ENCODE results near the gene REP15.
"Not testable (repeated sequence)": the region's sequence is repeated elsewhere in the genome, so short reads cannot be mapped to it uniquely, and the experiment has no call there.

The REP15 gene

GRCh38 chr12:27730097-27730588, 33.9 kb downstream of the REP15 start:
- Histone ChIP-seq H3K36me3 (ENCODE audit: insufficient read depth, low read length) (peaks cover 60% of the 10 kb centered on the region), H3K27ac (ENCODE audit: low read depth, low read length) (no peak overlapping the region), H3K9ac (ENCODE audit: low read depth, low read length) (no peak overlapping the region), H3K27me3 (ENCODE audit: insufficient read depth, low read length) (no peaks in the 10 kb centered on the region), H3K4me1 (ENCODE audit: insufficient read depth, low read length) (no peaks in the 10 kb centered on the region), H3K9me3 (ENCODE audit: insufficient read depth, low read depth, low read length) (no peaks in the 10 kb centered on the region), H3K4me3 (ENCODE audit: low read length) (no peak overlapping the region)
- 93% methylated on average over 4 of the region's 4 CpGs for WGBS

GRCh38 chr12:27732281-27732680, 36.0 kb downstream of the REP15 start:
- no peaks in the 10 kb centered on the region for H3K4me1 ChIP-seq (ENCODE audit: insufficient read depth, low read length)
- H3K4me3 ChIP-seq (ENCODE audit: low read length): no peak overlapping the region
- WGBS: 88% methylated on average over 2 of the region's 2 CpGs
- no peaks in the 10 kb centered on the region for H3K27me3 ChIP-seq (ENCODE audit: insufficient read depth, low read length)
- no peak overlapping the region for H3K27ac ChIP-seq (ENCODE audit: low read depth, low read length)
- H3K9ac ChIP-seq (ENCODE audit: low read depth, low read length): no peak overlapping the region
- H3K36me3 ChIP-seq (ENCODE audit: insufficient read depth, low read length): peaks cover 62% of the 10 kb centered on the region
- H3K9me3 ChIP-seq (ENCODE audit: insufficient read depth, low read depth, low read length): no peaks in the 10 kb centered on the region

- no peak overlapping the region for H3K4me3 ChIP-seq (ENCODE audit: low read length)
- no peaks in the 10 kb centered on the region for H3K4me1 ChIP-seq (ENCODE audit: insufficient read depth, low read length)
- no peaks in the 10 kb centered on the region for H3K9me3 ChIP-seq (ENCODE audit: insufficient read depth, low read depth, low read length)
- H3K27me3 ChIP-seq (ENCODE audit: insufficient read depth, low read length): no peaks in the 10 kb centered on the region
- peaks cover 63% of the 10 kb centered on the region for H3K36me3 ChIP-seq (ENCODE audit: insufficient read depth, low read length)
- H3K27ac ChIP-seq (ENCODE audit: low read depth, low read length): no peak overlapping the region
- H3K9ac ChIP-seq (ENCODE audit: low read depth, low read length): no peak overlapping the region
- 70% methylated on average over 2 of the region's 3 CpGs for WGBS
These were observed 36.9 kb downstream of the REP15 start for GRCh38 chr12:27733052-27733656.

- Histone ChIP-seq H3K4me3 (ENCODE audit: low read length) (no peak overlapping the region), H3K9ac (ENCODE audit: low read depth, low read length) (no peak overlapping the region), H3K4me1 (ENCODE audit: insufficient read depth, low read length) (no peaks in the 10 kb centered on the region), H3K27me3 (ENCODE audit: insufficient read depth, low read length) (no peaks in the 10 kb centered on the region), H3K27ac (ENCODE audit: low read depth, low read length) (no peak overlapping the region), H3K36me3 (ENCODE audit: insufficient read depth, low read length) (peaks cover 67% of the 10 kb centered on the region), H3K9me3 (ENCODE audit: insufficient read depth, low read depth, low read length) (no peaks in the 10 kb centered on the region)
- 100% methylated on average over 1 of the region's 1 CpG for WGBS
These were observed 37.5 kb downstream of the REP15 start for GRCh38 chr12:27733791-27734190.

- H3K9me3 ChIP-seq (ENCODE audit: insufficient read depth, low read depth, low read length); H3K27me3 ChIP-seq (ENCODE audit: insufficient read depth, low read length); H3K4me3 ChIP-seq (ENCODE audit: low read length); H3K27ac ChIP-seq (ENCODE audit: low read depth, low read length); H3K4me1 ChIP-seq (ENCODE audit: insufficient read depth, low read length); H3K9ac ChIP-seq (ENCODE audit: low read depth, low read length): not testable (repeated sequence)
- peaks cover 72% of the 10 kb centered on the region for H3K36me3 ChIP-seq (ENCODE audit: insufficient read depth, low read length)
- WGBS: 99% methylated on average over 9 of the region's 9 CpGs
These were observed 38.1 kb downstream of the REP15 start for GRCh38 chr12:27734321-27734720.

- H3K4me3 ChIP-seq (ENCODE audit: low read length): no peak overlapping the region
- H3K27ac ChIP-seq (ENCODE audit: low read depth, low read length): no peak overlapping the region
- H3K27me3 ChIP-seq (ENCODE audit: insufficient read depth, low read length): no peaks in the 10 kb centered on the region
- 98% methylated on average over 5 of the region's 5 CpGs for WGBS
- no peaks in the 10 kb centered on the region for H3K9me3 ChIP-seq (ENCODE audit: insufficient read depth, low read depth, low read length)
- H3K4me1 ChIP-seq (ENCODE audit: insufficient read depth, low read length): no peaks in the 10 kb centered on the region
- no peak overlapping the region for H3K9ac ChIP-seq (ENCODE audit: low read depth, low read length)
- H3K36me3 ChIP-seq (ENCODE audit: insufficient read depth, low read length): peaks cover 64% of the 10 kb centered on the region
These were observed 47.4 kb downstream of the REP15 start for GRCh38 chr12:27743601-27744000.

- H3K4me1 ChIP-seq (ENCODE audit: insufficient read depth, low read length); H3K4me3 ChIP-seq (ENCODE audit: low read length); H3K27me3 ChIP-seq (ENCODE audit: insufficient read depth, low read length); H3K9me3 ChIP-seq (ENCODE audit: insufficient read depth, low read depth, low read length); H3K27ac ChIP-seq (ENCODE audit: low read depth, low read length); H3K9ac ChIP-seq (ENCODE audit: low read depth, low read length): not testable (repeated sequence)
- WGBS: 100% methylated on average over 1 of the region's 1 CpG
- peaks cover 43% of the 10 kb centered on the region for H3K36me3 ChIP-seq (ENCODE audit: insufficient read depth, low read length)
These were observed 49.5 kb downstream of the REP15 start for GRCh38 chr12:27745734-27746133.
